LNCaP clone FGC (cell line): ENCODE results near the gene RAD21L1.
A peak's percentile ranks its signal among the peaks of the same experiment; 100 is the strongest.

ENCODE experiments used
- DNase-seq: peaks from one replicate; pipeline ENCODE4 v3.0.0-alpha.2; 2011; ENCODE audit warnings: low read depth
- H3K4me3 ChIP-seq: 2 replicates; pipeline ENCODE4 v1.5.1; 2011; ENCODE audit warnings: mild to moderate bottlenecking, low read depth, low read length, control low read depth
- CTCF ChIP-seq: IDR thresholded peaks from 2 replicates; pipeline ENCODE4 v1.5.1; 2012; ENCODE audit warnings: mild to moderate bottlenecking; ENCODE audit not compliant: control insufficient read depth, insufficient read depth; ENCODE audit errors: extremely low read depth

Gene RAD21L1

GRCh38 chr20:1225783-1226654 is at the start of gene RAD21L1:
Gene RAD21L1 (plus strand): TSS chr20:1226044. CDS start chr20:1228454, 2,410 bp downstream.
- DNase-seq: no peak
- peak within 1 kb of the TSS; percentile 41 for H3K4me3 ChIP-seq
- TF ChIP-seq CTCF: no peak; the same call in 1 of the 2 replicates

GRCh38 chr20:1177680-1178079 is 48.2 kb upstream of the RAD21L1 start:
- DNase-seq: no peak
- no peak overlapping the region for H3K4me3 ChIP-seq
- peak; percentile 15; the same call in 1 of the 2 replicates for TF ChIP-seq CTCF

GRCh38 chr20:1178103-1178502 is 47.7 kb upstream of the RAD21L1 start:
- TF ChIP-seq CTCF: no peak
- no peak for DNase-seq

GRCh38 chr20:1178623-1179022 is 47.2 kb upstream of the RAD21L1 start:
- no peak for TF ChIP-seq CTCF
- DNase-seq: no peak
- no peak overlapping the region for H3K4me3 ChIP-seq

More at GRCh38 chr20:1178103-1178502, 47.7 kb upstream of the RAD21L1 start:
- no peak overlapping the region for H3K4me3 ChIP-seq

- TF ChIP-seq CTCF: no peak
- no peak overlapping the region for H3K4me3 ChIP-seq
- DNase-seq: no peak
Observed at GRCh38 chr20:1180949-1181348, 44.9 kb upstream of the RAD21L1 start.

GRCh38 chr20:1182106-1182505 is 43.7 kb upstream of the RAD21L1 start:
- DNase-seq: no peak
- no peak for TF ChIP-seq CTCF
- no peak overlapping the region for H3K4me3 ChIP-seq

- no peak for TF ChIP-seq CTCF
- DNase-seq: no peak
- no peak overlapping the region for H3K4me3 ChIP-seq
Observed at GRCh38 chr20:1183153-1183552, 42.7 kb upstream of the RAD21L1 start.
